ENCODE results near the gene UMAD1. TPM values are rescaled to one million over a fixed set of nuclear protein-coding genes. Genes with fewer than 3 reads are reported as not detected.

The UMAD1 gene
- total RNA-seq, 2 donors from 2014 or later = 21.9 to 26.3 TPM

GRCh38 chr7:7706556-7707172 is 66.1 kb downstream of the UMAD1 start:
- no peak overlapping the region for H3K9ac ChIP-seq (ENCODE audit: low read depth in 2 of 2, low read length in 2 of 2)
- intact Hi-C loops (cut with DNase I) = no loop called here
- H3K9me3 ChIP-seq = no peaks in the 10 kb centered on the region
- H3K36me3 ChIP-seq = no peaks in the 10 kb centered on the region
- no peak for TF ChIP-seq CTCF (IDR thresholded peaks at IDR 0.05)
- H3K4me1 ChIP-seq = no peaks in the 10 kb centered on the region
- H3K27ac ChIP-seq = no peak overlapping the region
- no peaks in the 10 kb centered on the region for H3K27me3 ChIP-seq
- DNase-seq = no peak
- H3K4me3 ChIP-seq = no peak overlapping the region

GRCh38 chr7:7707246-7707645 is 66.7 kb downstream of the UMAD1 start:
- H3K27ac ChIP-seq = no peak overlapping the region
- no peaks in the 10 kb centered on the region for H3K36me3 ChIP-seq
- TF ChIP-seq CTCF (IDR thresholded peaks at IDR 0.05) = no peak
- no peaks in the 10 kb centered on the region for H3K4me1 ChIP-seq
- H3K9ac ChIP-seq (ENCODE audit: low read depth in 2 of 2, low read length in 2 of 2) = no peak overlapping the region
- intact Hi-C loops (cut with DNase I) = no loop called here
- no peak overlapping the region for H3K4me3 ChIP-seq
- DNase-seq = no peak
- no peaks in the 10 kb centered on the region for H3K27me3 ChIP-seq
- no peaks in the 10 kb centered on the region for H3K9me3 ChIP-seq

- intact Hi-C loops (cut with DNase I) = no loop called here
- no peaks in the 10 kb centered on the region for H3K9me3 ChIP-seq
- no peak for DNase-seq
- no peak overlapping the region for H3K27ac ChIP-seq
- no peaks in the 10 kb centered on the region for H3K4me1 ChIP-seq
- H3K36me3 ChIP-seq = no peaks in the 10 kb centered on the region
- TF ChIP-seq CTCF (IDR thresholded peaks at IDR 0.05) = no peak
- H3K9ac ChIP-seq (ENCODE audit: low read depth in 2 of 2, low read length in 2 of 2) = no peak overlapping the region
- no peaks in the 10 kb centered on the region for H3K27me3 ChIP-seq
- H3K4me3 ChIP-seq = no peak overlapping the region
Measured at GRCh38 chr7:7707806-7708205, 67.3 kb downstream of the UMAD1 start.

GRCh38 chr7:7709291-7709690 is 68.7 kb downstream of the UMAD1 start:
- Histone ChIP-seq H3K4me1 (no peaks in the 10 kb centered on the region), H3K4me3 (no peak overlapping the region), H3K27ac (no peak overlapping the region), H3K36me3 (no peaks in the 10 kb centered on the region), H3K9me3 (no peaks in the 10 kb centered on the region), H3K9ac (ENCODE audit: low read depth in 2 of 2, low read length in 2 of 2) (no peak overlapping the region), H3K27me3 (no peaks in the 10 kb centered on the region)
- intact Hi-C loops (cut with DNase I) = no loop called here
- TF ChIP-seq CTCF (IDR thresholded peaks at IDR 0.05) = no peak
- no peak for DNase-seq

- Histone ChIP-seq H3K27ac (no peak overlapping the region), H3K4me3 (no peak overlapping the region), H3K9me3 (no peaks in the 10 kb centered on the region), H3K27me3 (no peaks in the 10 kb centered on the region), H3K36me3 (no peaks in the 10 kb centered on the region), H3K4me1 (no peaks in the 10 kb centered on the region), H3K9ac (ENCODE audit: low read depth in 2 of 2, low read length in 2 of 2) (no peak overlapping the region)
- intact Hi-C loops (cut with DNase I) = no loop called here
- no peak for DNase-seq
- TF ChIP-seq CTCF (IDR thresholded peaks at IDR 0.05) = no peak
Measured at GRCh38 chr7:7710469-7710868, 69.9 kb downstream of the UMAD1 start.
